GM19193 (cell line): ENCODE data around the gene CLDN6.

Experiments used
- POLR2A ChIP-seq: IDR thresholded peaks from 4 replicates; pipeline ENCODE4 v1.6.1; 2011; ENCODE audit not compliant: insufficient read depth, insufficient read length; ENCODE audit errors: extremely low read depth

CLDN6 gene

GRCh38 chr16:3035289-3035971 is 17.4 kb upstream of the CLDN6 start:
- no peak for TF ChIP-seq POLR2A

DNA sequence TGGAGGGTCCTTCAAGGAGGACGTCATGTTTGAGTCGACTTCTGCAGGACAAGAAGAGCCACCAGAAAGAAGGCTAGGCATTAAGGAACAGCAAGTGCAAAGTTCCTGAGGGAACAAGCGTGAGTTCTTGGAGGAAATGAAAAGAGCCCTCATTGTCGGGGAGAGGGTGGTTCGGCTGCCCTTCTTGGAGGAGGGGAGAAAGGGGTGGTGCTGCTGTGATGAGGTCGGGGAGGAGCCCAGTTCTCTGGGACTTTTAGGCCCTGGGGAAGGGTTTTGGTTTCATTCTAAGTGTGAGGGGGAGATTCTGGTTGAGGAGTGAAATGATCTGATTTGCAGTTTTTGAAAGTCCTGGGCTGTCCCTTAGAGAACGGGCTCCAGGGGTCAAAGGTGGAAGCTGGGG is 14.6 kb upstream of the CLDN6 start:
- TF ChIP-seq POLR2A, result no peak

- TF ChIP-seq POLR2A, result no peak
Observed at GRCh38 chr16:3030222-3031212, 12.5 kb upstream of the CLDN6 start.

DNA sequence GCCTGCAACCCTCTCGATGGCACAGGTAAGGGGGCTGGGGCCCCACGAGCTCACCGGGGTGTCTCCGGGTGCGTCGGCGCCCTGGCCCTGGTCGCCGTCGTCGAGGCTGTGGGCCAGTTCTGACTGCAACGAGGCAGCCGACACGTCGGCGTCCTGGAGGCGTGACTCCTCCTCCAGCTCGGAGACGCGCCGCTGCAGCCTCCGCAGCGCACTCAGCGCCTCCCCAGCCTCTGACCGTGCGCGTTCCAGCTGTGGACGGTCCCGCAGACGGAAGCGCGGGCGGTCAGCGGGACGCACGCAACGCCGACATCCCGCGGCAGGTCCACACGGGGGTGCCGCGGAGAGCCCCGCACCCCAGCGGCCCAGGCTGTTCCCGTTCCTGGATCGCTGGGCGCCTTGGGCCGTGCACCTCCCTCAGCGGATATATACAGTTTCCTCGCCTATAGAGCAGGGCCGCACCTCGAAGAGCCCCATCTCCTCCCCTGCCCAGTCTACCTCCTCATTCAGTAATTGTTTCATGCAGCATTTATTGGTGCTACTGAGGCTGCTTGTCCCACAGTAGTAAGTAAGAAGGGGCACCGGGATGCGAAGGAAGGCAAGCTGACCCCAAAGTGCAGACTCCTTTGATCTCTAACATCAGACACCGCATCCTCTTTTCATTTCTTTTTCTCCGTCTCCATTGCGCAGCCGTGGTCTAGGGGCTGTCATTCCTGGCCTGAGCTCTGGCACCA is 11.7 kb upstream of the CLDN6 start:
- no peak for TF ChIP-seq POLR2A

GRCh38 chr16:3028716-3029319 is 10.8 kb upstream of the CLDN6 start:
- TF ChIP-seq POLR2A, result no peak

GRCh38 chr16:3027983-3028715 is 10.2 kb upstream of the CLDN6 start:
- peak; percentile 37 for TF ChIP-seq POLR2A

GRCh38 chr16:3027489-3027795 is 9.5 kb upstream of the CLDN6 start:
- TF ChIP-seq POLR2A, result no peak

GRCh38 chr16:3026609-3027488 is 8.9 kb upstream of the CLDN6 start:
- no peak for TF ChIP-seq POLR2A

DNA sequence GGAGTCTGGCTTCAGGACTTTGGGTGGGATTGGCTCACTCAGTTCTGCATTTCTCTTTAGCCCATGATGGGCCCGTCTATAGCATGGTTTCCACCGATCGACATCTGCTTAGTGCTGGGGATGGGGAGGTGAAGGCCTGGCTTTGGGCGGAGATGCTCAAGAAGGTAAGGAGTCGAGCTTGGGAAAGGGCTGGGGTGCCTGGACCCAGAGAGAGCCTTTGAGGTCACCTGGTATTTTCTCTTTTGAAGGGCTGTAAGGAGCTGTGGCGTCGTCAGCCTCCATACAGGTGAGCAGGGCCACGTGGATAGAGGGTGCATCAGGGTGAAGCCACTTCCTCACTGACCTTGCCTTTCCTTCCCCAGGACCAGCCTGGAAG is 8.0 kb upstream of the CLDN6 start:
- TF ChIP-seq POLR2A, result no peak

- no peak for TF ChIP-seq POLR2A
Observed at GRCh38 chr16:3025032-3026002, 7.3 kb upstream of the CLDN6 start.

GRCh38 chr16:3023669-3024478 is 5.9 kb upstream of the CLDN6 start, which contains the start of the genes HCFC1R1 and THOC6:
Gene HCFC1R1, minus strand, starts transcription at chr16:3023942. Its CDS starts 1 bp downstream, at chr16:3023941.
Gene THOC6, plus strand, starts transcription at chr16:3024035. Its CDS starts 292 bp downstream, at chr16:3024327.
- TF ChIP-seq POLR2A, result peak; percentile 89

DNA sequence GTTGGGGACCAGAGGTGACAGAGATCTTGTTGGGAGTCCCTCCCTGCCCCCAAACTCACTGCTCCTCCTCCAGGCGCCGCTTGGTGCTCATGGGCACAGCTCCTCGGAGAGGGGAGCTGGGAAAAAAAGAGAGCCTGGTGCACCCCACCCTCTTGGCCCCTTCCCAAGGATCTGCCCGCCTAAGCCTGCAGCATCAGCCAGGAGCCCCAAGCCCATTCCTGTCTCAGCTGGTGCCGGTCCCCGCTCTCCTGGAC is 5.4 kb upstream of the CLDN6 start:
- no peak for TF ChIP-seq POLR2A
